ENCODE measurements around the gene RAB5A. TPM values are rescaled to one million over a fixed set of nuclear protein-coding genes. Genes with fewer than 3 reads are reported as not detected.
"Not testable (repeated sequence)": the region's sequence is repeated elsewhere in the genome, so short reads cannot be mapped to it uniquely, and the experiment has no call there.

The RAB5A gene
- total RNA-seq, 1 experiment from 2014 or later: 65.1 TPM

DNA sequence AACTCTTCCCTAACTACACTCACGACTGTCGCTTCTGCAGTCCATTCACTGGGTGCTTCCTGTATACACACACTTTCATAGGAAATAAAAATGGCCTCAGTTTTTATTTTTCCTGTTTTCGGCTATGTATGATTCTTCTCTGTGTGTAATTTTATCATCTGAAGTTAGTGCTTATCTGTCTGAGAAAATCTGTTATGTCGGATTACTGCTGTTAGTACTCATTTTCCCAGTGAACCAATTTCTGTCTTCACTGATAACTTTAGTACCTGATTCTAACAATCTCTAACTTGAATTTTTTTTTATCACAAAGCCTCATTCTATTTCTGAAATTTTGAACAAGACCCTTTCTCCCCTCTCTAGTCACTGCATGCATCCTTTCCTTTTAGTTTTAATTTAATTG, 20.9 kb downstream of the RAB5A start:
- no peak overlapping the region for H3K4me3 ChIP-seq
- intact Hi-C loops (cut with micrococcal nuclease; ENCODE audit: unreplicated experiment): no loop called here
- TF ChIP-seq, protein P1, sequence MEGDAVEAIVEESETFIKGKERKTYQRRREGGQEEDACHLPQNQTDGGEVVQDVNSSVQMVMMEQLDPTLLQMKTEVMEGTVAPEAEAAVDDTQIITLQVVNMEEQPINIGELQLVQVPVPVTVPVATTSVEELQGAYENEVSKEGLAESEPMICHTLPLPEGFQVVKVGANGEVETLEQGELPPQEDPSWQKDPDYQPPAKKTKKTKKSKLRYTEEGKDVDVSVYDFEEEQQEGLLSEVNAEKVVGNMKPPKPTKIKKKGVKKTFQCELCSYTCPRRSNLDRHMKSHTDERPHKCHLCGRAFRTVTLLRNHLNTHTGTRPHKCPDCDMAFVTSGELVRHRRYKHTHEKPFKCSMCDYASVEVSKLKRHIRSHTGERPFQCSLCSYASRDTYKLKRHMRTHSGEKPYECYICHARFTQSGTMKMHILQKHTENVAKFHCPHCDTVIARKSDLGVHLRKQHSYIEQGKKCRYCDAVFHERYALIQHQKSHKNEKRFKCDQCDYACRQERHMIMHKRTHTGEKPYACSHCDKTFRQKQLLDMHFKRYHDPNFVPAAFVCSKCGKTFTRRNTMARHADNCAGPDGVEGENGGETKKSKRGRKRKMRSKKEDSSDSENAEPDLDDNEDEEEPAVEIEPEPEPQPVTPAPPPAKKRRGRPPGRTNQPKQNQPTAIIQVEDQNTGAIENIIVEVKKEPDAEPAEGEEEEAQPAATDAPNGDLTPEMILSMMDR (conservative IDR thresholded peaks at IDR 0.05): no peak
- TF ChIP-seq EZH2 (IDR thresholded peaks at IDR 0.05; ENCODE audit: low read depth): no peak

DNA sequence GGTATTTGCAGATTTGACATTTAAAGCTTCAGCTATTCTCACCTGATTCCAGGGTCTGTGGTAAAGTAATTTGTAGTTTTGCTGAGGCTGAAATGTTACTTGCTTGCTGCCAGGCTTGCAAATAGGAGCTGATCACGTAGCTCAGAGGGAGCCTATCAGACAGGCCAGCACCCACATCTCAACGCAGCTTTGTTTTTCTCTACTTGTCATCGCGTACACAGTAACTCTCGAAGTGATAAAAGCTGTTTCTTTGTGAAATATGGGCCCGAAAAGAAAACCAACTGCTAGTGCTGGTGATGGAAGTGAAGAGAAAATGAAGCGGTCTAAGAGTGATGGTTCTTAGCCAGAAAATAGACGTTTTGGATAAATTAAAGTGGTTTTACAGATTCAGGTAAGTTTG, 23.4 kb downstream of the RAB5A start:
- peaks cover 21% of the 10 kb centered on the region for H3K36me3 ChIP-seq (ENCODE audit: low read depth)
- CTCF ChIA-PET: no interaction called here
- intact Hi-C loops (cut with micrococcal nuclease; ENCODE audit: unreplicated experiment): loop anchor here (5.0 kb wide), 1 partner anchor 72 kb away; the partner anchor contains the start of gene KAT2B

More for the DNA sequence above, 20.9 kb downstream of the RAB5A start:
- peaks cover 36% of the 10 kb centered on the region for H3F3A ChIP-seq (ENCODE audit: insufficient read depth, low read depth)
- no peak for DNase-seq
- ChIA-PET CTCF (no interaction called here), POLR2A (ENCODE audit: unreplicated experiment) (no interaction called here)
- H3K4me1 ChIP-seq (replicated peaks; ENCODE audit: insufficient read depth): peaks cover 27% of the 10 kb centered on the region
- H3K27me3 ChIP-seq (ENCODE audit: insufficient read depth, low read depth): no peaks in the 10 kb centered on the region
- peaks cover 75% of the 10 kb centered on the region for H4K20me1 ChIP-seq (ENCODE audit: insufficient read depth)
- no peaks in the 10 kb centered on the region for H3K9me3 ChIP-seq (ENCODE audit: insufficient read depth, low read depth)
- BruUV-seq (replicated peaks): no TSS peak
- H3K79me2 ChIP-seq (ENCODE audit: low read depth): peaks cover 87% of the 10 kb centered on the region
- no peak overlapping the region for H3K27ac ChIP-seq
- H3K36me3 ChIP-seq (ENCODE audit: low read depth): peaks cover 11% of the 10 kb centered on the region
- no peaks in the 10 kb centered on the region for H3K9me2 ChIP-seq (ENCODE audit: insufficient read depth)
- H3K4me2 ChIP-seq: no peak overlapping the region
- H2AFZ ChIP-seq: no peak overlapping the region

DNA sequence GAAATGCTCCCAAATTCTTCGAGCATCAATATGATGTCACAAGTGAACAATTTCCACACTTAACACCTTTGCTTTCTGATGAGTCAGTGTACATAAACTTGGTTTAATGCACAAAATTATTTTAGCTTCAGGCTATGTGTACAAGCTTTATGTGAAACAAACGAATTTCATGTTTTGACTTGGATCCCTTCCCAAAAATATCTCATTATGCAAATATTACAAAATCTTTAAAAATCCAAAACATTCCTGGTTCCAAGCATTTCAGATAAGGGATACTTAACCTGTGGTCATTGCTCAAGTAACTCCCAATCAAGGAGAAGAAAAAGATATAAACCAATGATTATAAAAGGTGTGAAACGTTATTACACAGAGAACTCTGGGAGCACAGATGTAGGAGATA, 25.2 kb downstream of the RAB5A start:
- BruUV-seq (replicated peaks): no TSS peak
- Histone ChIP-seq H2AFZ (no peak overlapping the region), H4K20me1 (ENCODE audit: insufficient read depth) (peaks cover 65% of the 10 kb centered on the region), H3K27me3 (ENCODE audit: insufficient read depth, low read depth) (no peaks in the 10 kb centered on the region), H3K4me3 (no peak overlapping the region), H3K27ac (peak overlapping the region; percentile 55), H3K9me3 (ENCODE audit: insufficient read depth, low read depth) (no peaks in the 10 kb centered on the region), H3K36me3 (ENCODE audit: low read depth) (peaks cover 23% of the 10 kb centered on the region), H3F3A (ENCODE audit: insufficient read depth, low read depth) (peaks cover 38% of the 10 kb centered on the region), H3K9me2 (ENCODE audit: insufficient read depth) (no peaks in the 10 kb centered on the region), H3K4me2 (peak overlapping the region; percentile 28), H3K79me2 (ENCODE audit: low read depth) (peaks cover 70% of the 10 kb centered on the region), H3K4me1 (replicated peaks; ENCODE audit: insufficient read depth) (peaks cover 33% of the 10 kb centered on the region)
- intact Hi-C loops (cut with micrococcal nuclease; ENCODE audit: unreplicated experiment): loop anchor here (2.0 to 5.0 kb wide), 2 partner anchors 70 to 83 kb away; partner anchors contain the start of gene KAT2B
- ChIA-PET CTCF (no interaction called here), POLR2A (ENCODE audit: unreplicated experiment) (interaction anchor here (0.6 kb wide), 1 partner anchor 35 kb away, joined by 4 read pairs; no protein-coding TSS in a partner anchor)
- TF ChIP-seq EZH2 (IDR thresholded peaks at IDR 0.05; ENCODE audit: low read depth): no peak
- TF ChIP-seq, protein P1 (conservative IDR thresholded peaks at IDR 0.05): no peak
- peak in 1 of 2 experiments; percentile 92 for DNase-seq

More for the DNA sequence above, 23.4 kb downstream of the RAB5A start:
- H4K20me1 ChIP-seq (ENCODE audit: insufficient read depth): peaks cover 72% of the 10 kb centered on the region
- H3K27me3 ChIP-seq (ENCODE audit: insufficient read depth, low read depth): no peaks in the 10 kb centered on the region
- H3K79me2 ChIP-seq (ENCODE audit: low read depth): peaks cover 81% of the 10 kb centered on the region
- DNase-seq: no peak
- no TSS peak for BruUV-seq (replicated peaks)
- H3K9me3 ChIP-seq (ENCODE audit: insufficient read depth, low read depth): no peaks in the 10 kb centered on the region
- TF ChIP-seq EZH2 (IDR thresholded peaks at IDR 0.05; ENCODE audit: low read depth): no peak
- TF ChIP-seq, protein P1 (conservative IDR thresholded peaks at IDR 0.05): no peak
- H3K4me3 ChIP-seq: no peak overlapping the region
- no peaks in the 10 kb centered on the region for H3K9me2 ChIP-seq (ENCODE audit: insufficient read depth)
- no peak overlapping the region for H2AFZ ChIP-seq
- H3F3A ChIP-seq (ENCODE audit: insufficient read depth, low read depth): peaks cover 38% of the 10 kb centered on the region
- H3K4me2 ChIP-seq: no peak overlapping the region
- H3K4me1 ChIP-seq (replicated peaks; ENCODE audit: insufficient read depth): peaks cover 33% of the 10 kb centered on the region
- POLR2A ChIA-PET (ENCODE audit: unreplicated experiment): no interaction called here
- peak overlapping the region; percentile 55 for H3K27ac ChIP-seq

DNA sequence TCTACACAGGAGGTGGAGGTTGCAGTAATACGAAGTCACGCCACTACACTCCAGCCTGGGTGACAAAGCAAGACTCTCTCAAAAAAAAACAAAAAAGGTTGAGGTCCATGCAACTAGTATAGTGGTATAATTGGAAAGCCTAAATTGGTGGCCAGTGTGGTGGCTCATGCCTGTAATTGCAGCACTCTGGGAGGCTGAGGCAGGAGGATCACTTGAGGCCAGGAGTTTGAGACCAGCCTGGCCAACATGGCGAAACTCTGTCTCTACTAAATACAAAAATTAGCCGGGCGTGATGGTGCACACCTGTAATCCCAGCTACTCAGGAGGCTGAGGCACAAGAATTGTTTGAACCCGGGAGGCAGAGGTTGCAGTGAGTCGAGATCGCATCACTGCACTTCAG, 42.0 kb downstream of the RAB5A start:
- H3K79me2 ChIP-seq (ENCODE audit: low read depth); H3K9me3 ChIP-seq (ENCODE audit: insufficient read depth, low read depth); DNase-seq; BruUV-seq (replicated peaks); intact Hi-C loops (cut with micrococcal nuclease; ENCODE audit: unreplicated experiment); H3K27me3 ChIP-seq (ENCODE audit: insufficient read depth, low read depth); H3K27ac ChIP-seq; H3K4me3 ChIP-seq; H3K4me1 ChIP-seq (replicated peaks; ENCODE audit: insufficient read depth); H3F3A ChIP-seq (ENCODE audit: insufficient read depth, low read depth); POLR2A ChIA-PET (ENCODE audit: unreplicated experiment); H3K4me2 ChIP-seq; H4K20me1 ChIP-seq (ENCODE audit: insufficient read depth); H3K9me2 ChIP-seq (ENCODE audit: insufficient read depth); H2AFZ ChIP-seq; CTCF ChIA-PET: not testable (repeated sequence)
- peaks cover 17% of the 10 kb centered on the region for H3K36me3 ChIP-seq (ENCODE audit: low read depth)
